ENCODE measurements around the gene DNAJA4. TPM values are rescaled to one million over a fixed set of nuclear protein-coding genes. Genes with fewer than 3 reads are reported as not detected.

DNAJA4 gene
- polyA plus RNA-seq, 3 donors from 2014 or later = 3.1 to 8.2 (median 7.4) TPM

GRCh38 chr15:78274994-78275393, 10.6 kb downstream of the DNAJA4 start:
- Mint-ChIP-seq H3K36me3 (peaks cover 7 to 36% (median 20%) of the 10 kb centered on the region in 3 donors), H3K27me3 (ENCODE audit: low read depth in 3 of 3) (no peaks in the 10 kb centered on the region), H3K4me1 (no peaks in the 10 kb centered on the region), H3K4me3 (no peak overlapping the region), H3K9me3 (no peaks in the 10 kb centered on the region), H3K27ac (peak overlapping the region in 1 of 6 donors; percentile 80)
- no peak for DNase-seq

- peaks cover 0 to 7% of the 10 kb centered on the region in 2 donors for H3K4me1 Mint-ChIP-seq
- no peaks in the 10 kb centered on the region for H3K9me3 Mint-ChIP-seq
- H3K4me3 Mint-ChIP-seq = no peak overlapping the region
- H3K27me3 Mint-ChIP-seq (ENCODE audit: low read depth in 3 of 3) = no peaks in the 10 kb centered on the region
- no peak for DNase-seq
- H3K36me3 Mint-ChIP-seq = peaks cover 8 to 42% (median 23%) of the 10 kb centered on the region in 3 donors
- no peak overlapping the region for H3K27ac Mint-ChIP-seq
These were observed 11.9 kb downstream of the DNAJA4 start for GRCh38 chr15:78276064-78276943.

GRCh38 chr15:78280319-78281072, 16.1 kb downstream of the DNAJA4 start:
- H3K27ac Mint-ChIP-seq = no peak overlapping the region
- H3K4me3 Mint-ChIP-seq = no peak overlapping the region
- H3K27me3 Mint-ChIP-seq (ENCODE audit: low read depth in 3 of 3) = peaks cover 0 to 3% (median 0%) of the 10 kb centered on the region in 3 donors
- H3K4me1 Mint-ChIP-seq = peaks cover 0 to 8% of the 10 kb centered on the region in 2 donors
- no peaks in the 10 kb centered on the region for H3K9me3 Mint-ChIP-seq
- DNase-seq = no peak
- peaks cover 10 to 35% (median 17%) of the 10 kb centered on the region in 3 donors for H3K36me3 Mint-ChIP-seq

GRCh38 chr15:78282324-78282723, 18.0 kb downstream of the DNAJA4 start:
- Mint-ChIP-seq H3K36me3 (peaks cover 10 to 46% (median 30%) of the 10 kb centered on the region in 3 donors), H3K9me3 (no peaks in the 10 kb centered on the region), H3K4me3 (no peak overlapping the region), H3K4me1 (peaks cover 0 to 8% of the 10 kb centered on the region in 2 donors), H3K27ac (peak overlapping the region in 2 of 6 donors; percentile 34 to 41), H3K27me3 (ENCODE audit: low read depth in 3 of 3) (peaks cover 0 to 3% (median 0%) of the 10 kb centered on the region in 3 donors)
- DNase-seq = no peak

GRCh38 chr15:78284758-78285157, 20.4 kb downstream of the DNAJA4 start:
- Mint-ChIP-seq H3K27ac (no peak overlapping the region), H3K4me1 (peaks cover 0 to 8% of the 10 kb centered on the region in 2 donors), H3K4me3 (no peak overlapping the region), H3K27me3 (ENCODE audit: low read depth in 3 of 3) (peaks cover 0 to 3% (median 0%) of the 10 kb centered on the region in 3 donors), H3K9me3 (no peaks in the 10 kb centered on the region), H3K36me3 (peaks cover 11 to 55% (median 31%) of the 10 kb centered on the region in 3 donors)
- no peak for DNase-seq

- no peaks in the 10 kb centered on the region for H3K4me1 Mint-ChIP-seq
- H3K4me3 Mint-ChIP-seq = no peak overlapping the region
- peaks cover 9 to 61% (median 25%) of the 10 kb centered on the region in 3 donors for H3K36me3 Mint-ChIP-seq
- no peaks in the 10 kb centered on the region for H3K27me3 Mint-ChIP-seq (ENCODE audit: low read depth in 3 of 3)
- no peaks in the 10 kb centered on the region for H3K9me3 Mint-ChIP-seq
- no peak for DNase-seq
- H3K27ac Mint-ChIP-seq = peak overlapping the region in 1 of 6 donors; percentile 33
These were observed 25.9 kb downstream of the DNAJA4 start for GRCh38 chr15:78290222-78290621.

- Mint-ChIP-seq H3K36me3 (peaks cover 9 to 57% (median 23%) of the 10 kb centered on the region in 3 donors), H3K27ac (no peak overlapping the region), H3K4me3 (no peak overlapping the region), H3K27me3 (ENCODE audit: low read depth in 3 of 3) (no peaks in the 10 kb centered on the region), H3K9me3 (no peaks in the 10 kb centered on the region), H3K4me1 (no peaks in the 10 kb centered on the region)
- DNase-seq = no peak
These were observed 26.7 kb downstream of the DNAJA4 start for GRCh38 chr15:78291052-78291451.

- Mint-ChIP-seq H3K9me3 (no peaks in the 10 kb centered on the region), H3K27me3 (ENCODE audit: low read depth in 3 of 3) (no peaks in the 10 kb centered on the region), H3K36me3 (peaks cover 9 to 52% (median 16%) of the 10 kb centered on the region in 3 donors), H3K27ac (no peak overlapping the region), H3K4me1 (peaks cover 0 to under 1% of the 10 kb centered on the region in 2 donors), H3K4me3 (no peak overlapping the region)
- no peak for DNase-seq
These were observed 27.3 kb downstream of the DNAJA4 start for GRCh38 chr15:78291698-78292097.

- Mint-ChIP-seq H3K36me3 (peaks cover 9 to 47% (median 12%) of the 10 kb centered on the region in 3 donors), H3K9me3 (no peaks in the 10 kb centered on the region)
These were observed 27.9 kb downstream of the DNAJA4 start for GRCh38 chr15:78292219-78292618.

GRCh38 chr15:78299101-78299930, 35.0 kb downstream of the DNAJA4 start, which contains the start of gene SKIC8:
SKIC8 (minus strand) TSS chr15:78299609; CDS start chr15:78295686, 3,923 bp downstream.
- peaks cover 0 to 8% (median 0%) of the 10 kb centered on the region in 3 donors for H3K27me3 Mint-ChIP-seq (ENCODE audit: low read depth in 3 of 3)
- H3K36me3 Mint-ChIP-seq = peaks cover 0 to 4% (median 0%) of the 10 kb centered on the region in 3 donors

More at GRCh38 chr15:78292219-78292618, 27.9 kb downstream of the DNAJA4 start:
- Mint-ChIP-seq H3K27ac (no peak overlapping the region), H3K4me3 (no peak overlapping the region), H3K27me3 (ENCODE audit: low read depth in 3 of 3) (no peaks in the 10 kb centered on the region), H3K4me1 (peaks cover 2 to 6% of the 10 kb centered on the region in 2 donors)
- no peak for DNase-seq

GRCh38 chr15:78301326-78301725, 37.0 kb downstream of the DNAJA4 start:
- peak overlapping the region in 4 of 5 donors; percentile 15 to 39 (median 28) for H3K4me3 Mint-ChIP-seq
- peaks cover 0 to 8% (median 0%) of the 10 kb centered on the region in 3 donors for H3K27me3 Mint-ChIP-seq (ENCODE audit: low read depth in 3 of 3)

More at GRCh38 chr15:78299101-78299930, 35.0 kb downstream of the DNAJA4 start, which contains the start of gene SKIC8:
- Mint-ChIP-seq H3K27ac (peak within 1 kb of the TSS; percentile 90 to 97 (median 94)), H3K9me3 (no peaks in the 10 kb centered on the region), H3K4me3 (peak within 1 kb of the TSS; percentile 98 to 99 (median 98)), H3K4me1 (peaks cover 21 to 27% of the 10 kb centered on the region in 2 donors)
- DNase-seq = peak; percentile 85 to 89 (median 88)

GRCh38 chr15:78301828-78302227, 37.5 kb downstream of the DNAJA4 start:
- Mint-ChIP-seq H3K27ac (peak overlapping the region in 3 of 6 donors; percentile 30 to 83 (median 46)), H3K4me3 (peak overlapping the region in 1 of 5 donors; percentile 17), H3K36me3 (no peaks in the 10 kb centered on the region), H3K27me3 (ENCODE audit: low read depth in 3 of 3) (peaks cover 0 to 8% (median 0%) of the 10 kb centered on the region in 3 donors), H3K9me3 (no peaks in the 10 kb centered on the region), H3K4me1 (peaks cover 20 to 26% of the 10 kb centered on the region in 2 donors)
- DNase-seq = no peak

More at GRCh38 chr15:78301326-78301725, 37.0 kb downstream of the DNAJA4 start:
- no peak for DNase-seq
- H3K27ac Mint-ChIP-seq = peak overlapping the region in 5 of 6 donors; percentile 13 to 83 (median 41)
- H3K9me3 Mint-ChIP-seq = no peaks in the 10 kb centered on the region
- H3K4me1 Mint-ChIP-seq = peaks cover 21 to 27% of the 10 kb centered on the region in 2 donors
- no peaks in the 10 kb centered on the region for H3K36me3 Mint-ChIP-seq
